Measurements from ENCODE around the gene ALG1L2.
"Not testable (repeated sequence)": the region's sequence is repeated elsewhere in the genome, so short reads cannot be mapped to it uniquely, and the experiment has no call there.

The ALG1L2 gene

DNA sequence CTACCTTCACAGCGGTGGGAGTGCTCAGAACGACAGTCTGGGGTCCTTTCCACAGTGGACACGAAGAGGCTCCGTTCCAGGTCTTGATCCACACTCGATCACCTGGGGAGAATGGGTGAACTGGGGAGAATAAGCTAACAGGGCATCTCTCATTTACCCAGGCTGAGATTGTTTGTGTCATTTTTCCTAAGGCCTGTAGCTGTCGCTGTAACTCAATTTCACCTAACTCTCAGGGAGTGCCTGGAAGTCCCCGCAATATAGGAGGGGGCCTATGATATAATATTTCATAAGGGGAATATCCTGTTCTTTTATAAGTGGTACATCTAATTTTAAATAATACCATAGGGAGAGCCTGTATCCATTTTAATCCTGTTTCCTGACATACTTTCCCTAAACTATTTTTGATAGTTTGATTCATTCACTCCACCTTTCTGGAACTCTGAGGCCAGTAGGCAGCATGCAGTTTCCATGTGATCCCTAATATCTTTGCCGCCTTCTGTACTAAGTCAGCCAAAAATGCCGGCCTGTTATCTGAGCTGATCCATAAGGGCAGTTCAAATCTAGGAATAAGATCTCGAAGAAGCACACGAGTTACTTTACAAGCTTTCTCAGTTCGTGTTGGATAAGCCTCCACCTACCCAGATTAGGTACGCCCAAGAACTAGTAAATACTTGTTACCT lies 62.2 kb downstream of the ALG1L2 start:
- in situ Hi-C loops (cut with HindIII; ENCODE audit: low pct_unique_long_range_greater_than_20kb, low sequenced_read_pairs) = not testable (repeated sequence)
- peak in 1 of 2 experiments; percentile 11 for DNase-seq (ENCODE audit: low read depth in 1 of 2, low spot score in 1 of 2)

DNA sequence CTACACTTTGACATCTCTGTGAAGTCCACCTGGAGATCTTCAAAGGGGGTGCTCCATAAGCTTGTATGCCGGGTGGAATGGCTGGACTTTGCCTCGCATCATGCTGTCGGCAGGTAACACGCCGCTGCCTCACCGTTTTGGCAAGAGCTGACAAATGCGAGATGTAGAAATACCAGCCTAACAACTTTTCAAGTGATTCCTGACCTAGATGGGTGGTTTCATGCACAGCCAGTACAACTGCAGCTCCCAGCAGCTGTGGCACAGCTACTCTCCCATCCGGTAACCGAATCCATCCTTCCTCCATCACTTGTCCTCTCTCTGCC lies 62.7 kb downstream of the ALG1L2 start:
- DNase-seq (ENCODE audit: low read depth in 1 of 2, low spot score in 1 of 2) = peak in 1 of 2 experiments; percentile 62
- in situ Hi-C loops (cut with HindIII; ENCODE audit: low pct_unique_long_range_greater_than_20kb, low sequenced_read_pairs) = not testable (repeated sequence)

DNA sequence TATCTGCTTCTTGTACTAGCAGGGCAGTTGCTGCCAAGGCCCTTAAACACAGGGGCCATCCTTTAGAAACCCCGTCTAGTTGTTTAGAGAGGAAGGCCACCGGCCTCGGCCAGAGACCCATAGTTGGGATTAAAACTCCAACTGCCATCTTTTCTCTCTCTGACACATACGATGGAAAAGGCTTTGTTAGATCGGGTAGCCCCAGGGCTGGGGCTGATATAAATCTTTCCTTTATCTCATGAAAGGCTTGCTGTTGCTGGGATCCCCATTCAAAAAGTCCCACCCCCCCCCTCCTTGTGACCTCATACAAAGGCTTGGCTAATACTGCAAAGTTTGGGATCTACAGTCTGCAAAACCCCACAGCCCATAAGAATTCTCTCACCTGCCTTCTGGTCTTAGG lies 63.8 kb downstream of the ALG1L2 start:
- DNase-seq (ENCODE audit: low read depth in 1 of 2, low spot score in 1 of 2); in situ Hi-C loops (cut with HindIII; ENCODE audit: low pct_unique_long_range_greater_than_20kb, low sequenced_read_pairs): not testable (repeated sequence)

DNA sequence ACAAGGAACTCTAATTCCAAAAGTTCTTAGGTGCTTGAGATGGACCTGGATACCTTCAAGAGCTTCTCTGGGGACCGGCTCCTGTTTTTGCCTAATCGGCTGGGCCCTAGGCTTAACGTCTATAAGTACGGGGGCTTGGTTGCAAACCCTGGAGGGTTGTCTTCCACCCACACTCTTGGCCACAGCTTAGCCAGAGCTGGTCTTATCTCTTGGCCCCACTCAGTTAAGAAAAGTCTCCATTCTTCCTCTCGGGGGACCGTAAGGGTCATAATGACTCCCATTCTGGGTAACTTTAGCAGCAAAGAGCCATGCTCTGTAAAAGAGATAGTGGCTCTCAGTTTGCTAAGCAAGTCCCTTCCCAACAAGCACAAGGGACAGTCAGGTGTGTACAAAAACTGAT lies 64.8 kb downstream of the ALG1L2 start:
- in situ Hi-C loops (cut with HindIII; ENCODE audit: low pct_unique_long_range_greater_than_20kb, low sequenced_read_pairs) = not testable (repeated sequence)

More for the DNA sequence above, 64.8 kb downstream of the ALG1L2 start:
- not testable (repeated sequence) for DNase-seq (ENCODE audit: low read depth in 1 of 2, low spot score in 1 of 2)

Measured in T47D (cell line).